ENCODE data around the gene SYNE2. TPM values are rescaled to one million over a fixed set of nuclear protein-coding genes. Genes with fewer than 3 reads are reported as not detected.

SYNE2 gene
- total RNA-seq, 1 experiment from 2014 or later: 25.9 TPM

DNA sequence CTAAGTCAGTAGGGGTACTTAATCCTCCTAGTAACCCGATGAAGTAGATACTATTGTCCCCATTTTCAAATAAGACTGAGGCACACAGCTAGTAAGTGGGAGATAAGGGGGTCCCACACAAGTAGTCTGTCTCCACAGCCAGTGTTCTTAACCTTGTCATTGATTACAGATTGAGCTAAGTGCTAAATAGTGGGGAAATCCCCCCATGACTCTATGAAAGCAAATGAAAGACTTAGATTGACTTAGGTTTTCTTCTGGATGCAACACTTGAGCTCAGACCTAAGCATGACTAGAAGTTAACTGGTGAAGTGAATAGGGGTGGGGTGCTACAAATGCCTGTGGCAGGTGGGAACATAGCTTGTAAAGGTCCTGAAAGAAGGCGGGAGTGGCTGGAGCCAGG is 73.8 kb downstream of the SYNE2 start:
- Histone ChIP-seq H2AFZ (ENCODE audit: low read length) (no peak overlapping the region), H3K4me2 (ENCODE audit: low read depth, low read length, poor library complexity, severe bottlenecking) (no peak overlapping the region), H3K4me3 (ENCODE audit: low read length) (no peak overlapping the region), H4K20me1 (ENCODE audit: insufficient read depth, low read depth, low read length) (no peaks in the 10 kb centered on the region), H3K27ac (ENCODE audit: low read length) (no peak overlapping the region), H3K79me2 (ENCODE audit: low read length) (no peaks in the 10 kb centered on the region), H3K4me1 (ENCODE audit: low read length) (no peaks in the 10 kb centered on the region), H3K9ac (ENCODE audit: low read length) (no peak overlapping the region), H3K9me2 (replicated peaks; ENCODE audit: insufficient read depth, low read length) (no peaks in the 10 kb centered on the region), H3K27me3 (ENCODE audit: low read length) (no peaks in the 10 kb centered on the region), H3K36me3 (ENCODE audit: insufficient read depth, low read length) (no peaks in the 10 kb centered on the region), H3K9me3 (ENCODE audit: low read length) (no peaks in the 10 kb centered on the region; the same call in 1 of the 2 replicates)
- DNase-seq: no peak

DNA sequence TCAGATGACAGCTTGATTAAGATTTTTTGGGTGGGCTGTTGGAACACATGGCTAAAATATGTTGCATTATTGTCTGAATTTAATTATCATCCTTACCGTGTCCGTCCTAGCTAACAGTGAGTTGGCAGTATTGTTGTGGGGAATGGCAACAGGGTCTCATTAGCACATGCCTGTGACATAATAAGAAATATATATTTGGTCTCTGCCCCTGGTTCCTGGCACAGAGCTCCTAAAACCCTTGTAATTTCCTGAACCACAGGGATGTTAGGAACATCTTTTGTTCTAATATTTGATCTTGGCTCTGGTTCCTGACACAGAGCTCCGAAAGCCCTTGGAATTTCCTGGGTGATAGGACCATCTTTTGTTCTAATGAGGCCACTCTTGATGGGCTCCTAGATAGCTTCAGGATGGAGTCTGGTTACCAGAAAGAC is 76.0 kb downstream of the SYNE2 start:
- no peaks in the 10 kb centered on the region; the same call in 1 of the 2 replicates for H3K9me3 ChIP-seq (ENCODE audit: low read length)
- no peak overlapping the region for H3K27ac ChIP-seq (ENCODE audit: low read length)
- H3K9me2 ChIP-seq (replicated peaks; ENCODE audit: insufficient read depth, low read length): no peaks in the 10 kb centered on the region
- H3K27me3 ChIP-seq (ENCODE audit: low read length): no peaks in the 10 kb centered on the region
- no peak overlapping the region for H2AFZ ChIP-seq (ENCODE audit: low read length)
- no peaks in the 10 kb centered on the region for H3K36me3 ChIP-seq (ENCODE audit: insufficient read depth, low read length)
- no peaks in the 10 kb centered on the region for H4K20me1 ChIP-seq (ENCODE audit: insufficient read depth, low read depth, low read length)
- no peak overlapping the region for H3K9ac ChIP-seq (ENCODE audit: low read length)
- no peak overlapping the region for H3K4me3 ChIP-seq (ENCODE audit: low read length)
- no peaks in the 10 kb centered on the region for H3K4me1 ChIP-seq (ENCODE audit: low read length)
- H3K79me2 ChIP-seq (ENCODE audit: low read length): no peaks in the 10 kb centered on the region
- no peak overlapping the region for H3K4me2 ChIP-seq (ENCODE audit: low read depth, low read length, poor library complexity, severe bottlenecking)
- DNase-seq: no peak

DNA sequence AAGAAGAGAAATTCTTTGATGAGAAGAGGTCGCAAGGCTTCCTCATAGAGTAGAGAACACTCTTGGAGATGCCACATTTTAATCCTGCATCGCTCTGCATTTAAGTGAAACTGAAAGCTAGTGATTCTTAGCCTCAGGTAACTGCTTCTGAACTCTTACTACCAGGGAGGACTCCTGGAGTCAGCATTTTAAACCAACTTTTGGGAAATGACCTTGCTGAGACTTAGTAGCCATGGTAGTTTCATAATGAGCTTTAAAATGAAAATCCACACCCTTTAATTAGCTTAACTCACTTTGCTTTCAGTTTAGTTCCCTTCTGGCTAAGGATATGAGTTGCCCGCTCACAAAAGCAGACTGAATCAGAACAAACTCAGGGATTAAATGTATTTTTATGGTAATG is 80.3 kb downstream of the SYNE2 start:
- Histone ChIP-seq H3K36me3 (ENCODE audit: insufficient read depth, low read length) (no peaks in the 10 kb centered on the region), H3K4me2 (ENCODE audit: low read depth, low read length, poor library complexity, severe bottlenecking) (peak overlapping the region; percentile 3), H3K4me3 (ENCODE audit: low read length) (no peak overlapping the region), H4K20me1 (ENCODE audit: insufficient read depth, low read depth, low read length) (no peaks in the 10 kb centered on the region), H2AFZ (ENCODE audit: low read length) (no peak overlapping the region), H3K9ac (ENCODE audit: low read length) (no peak overlapping the region), H3K9me2 (replicated peaks; ENCODE audit: insufficient read depth, low read length) (no peaks in the 10 kb centered on the region), H3K79me2 (ENCODE audit: low read length) (no peaks in the 10 kb centered on the region), H3K27ac (ENCODE audit: low read length) (no peak overlapping the region), H3K9me3 (ENCODE audit: low read length) (no peaks in the 10 kb centered on the region), H3K4me1 (ENCODE audit: low read length) (no peaks in the 10 kb centered on the region), H3K27me3 (ENCODE audit: low read length) (no peaks in the 10 kb centered on the region)
- DNase-seq: no peak

DNA sequence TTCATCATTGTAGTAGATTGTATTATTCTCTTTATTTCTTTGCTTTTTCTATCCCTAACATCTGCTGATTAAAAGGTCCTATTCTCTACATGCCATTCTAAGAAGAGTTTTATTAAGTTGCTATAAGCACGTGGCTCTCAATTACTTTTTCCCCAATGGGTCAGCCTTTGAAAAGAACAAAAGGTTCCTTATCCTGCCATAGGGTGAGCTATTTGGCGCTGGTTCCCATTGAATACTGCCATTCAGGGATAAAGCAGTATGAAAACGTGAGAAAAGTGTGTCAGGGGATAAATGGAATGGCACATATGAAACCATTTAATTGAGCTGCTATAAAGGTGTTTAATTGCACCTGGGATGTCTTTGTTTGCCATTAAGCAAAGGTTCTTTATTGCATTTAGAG is 80.9 kb downstream of the SYNE2 start:
- no peak overlapping the region for H2AFZ ChIP-seq (ENCODE audit: low read length)
- H3K9me2 ChIP-seq (replicated peaks; ENCODE audit: insufficient read depth, low read length): no peaks in the 10 kb centered on the region
- no peaks in the 10 kb centered on the region for H3K36me3 ChIP-seq (ENCODE audit: insufficient read depth, low read length)
- H3K4me1 ChIP-seq (ENCODE audit: low read length): peaks cover 3% of the 10 kb centered on the region
- no peak for DNase-seq
- H3K4me3 ChIP-seq (ENCODE audit: low read length): no peak overlapping the region
- H3K9ac ChIP-seq (ENCODE audit: low read length): no peak overlapping the region
- no peaks in the 10 kb centered on the region for H4K20me1 ChIP-seq (ENCODE audit: insufficient read depth, low read depth, low read length)
- H3K27me3 ChIP-seq (ENCODE audit: low read length): no peaks in the 10 kb centered on the region
- no peak overlapping the region for H3K27ac ChIP-seq (ENCODE audit: low read length)
- no peaks in the 10 kb centered on the region for H3K79me2 ChIP-seq (ENCODE audit: low read length)
- H3K4me2 ChIP-seq (ENCODE audit: low read depth, low read length, poor library complexity, severe bottlenecking): no peak overlapping the region
- no peaks in the 10 kb centered on the region for H3K9me3 ChIP-seq (ENCODE audit: low read length)

DNA sequence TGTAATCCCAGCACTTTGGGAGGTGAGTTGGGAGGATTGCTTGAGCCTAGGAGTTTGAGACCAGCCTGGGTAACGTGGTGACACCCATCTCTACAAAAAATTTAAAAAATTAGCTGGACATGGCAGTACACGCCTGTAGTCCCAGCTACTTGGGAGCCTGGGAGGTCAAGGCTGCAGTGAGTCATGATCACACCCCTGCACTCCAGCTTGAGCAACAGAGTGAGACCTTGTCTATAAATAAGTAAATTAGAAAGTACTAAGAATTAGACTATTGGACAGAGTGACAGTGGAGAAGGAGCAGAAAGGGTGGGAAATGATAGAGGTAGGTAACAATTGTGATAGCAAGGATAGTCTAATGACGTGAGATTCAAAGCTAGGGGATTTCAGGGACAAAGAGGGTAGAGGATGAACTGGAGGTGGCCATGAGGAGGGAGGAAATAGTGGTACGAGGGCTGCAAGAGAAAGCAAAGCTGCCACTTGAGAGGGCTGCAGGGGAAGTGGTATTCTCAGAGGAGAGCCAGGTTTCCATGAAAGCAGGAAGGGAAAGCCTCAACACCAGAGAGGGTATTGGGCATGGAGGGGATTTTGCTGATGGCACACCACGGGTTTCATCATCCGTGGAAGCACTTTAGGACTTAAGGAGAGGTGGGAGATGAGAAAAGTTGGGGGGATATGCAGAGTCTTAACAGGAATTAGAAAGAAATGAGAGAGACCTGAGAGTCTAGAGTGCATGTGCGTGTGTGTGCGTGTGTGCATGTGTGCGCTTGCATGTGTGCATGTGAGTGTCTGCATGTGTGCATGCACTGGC is 85.6 kb downstream of the SYNE2 start:
- H3K36me3 ChIP-seq (ENCODE audit: insufficient read depth, low read length): no peaks in the 10 kb centered on the region
- H3K27me3 ChIP-seq (ENCODE audit: low read length): no peaks in the 10 kb centered on the region
- no peaks in the 10 kb centered on the region for H4K20me1 ChIP-seq (ENCODE audit: insufficient read depth, low read depth, low read length)
- no peak overlapping the region for H2AFZ ChIP-seq (ENCODE audit: low read length)
- no peaks in the 10 kb centered on the region for H3K79me2 ChIP-seq (ENCODE audit: low read length)
- H3K9me3 ChIP-seq (ENCODE audit: low read length): no peaks in the 10 kb centered on the region
- no peak overlapping the region for H3K4me3 ChIP-seq (ENCODE audit: low read length)
- H3K4me2 ChIP-seq (ENCODE audit: low read depth, low read length, poor library complexity, severe bottlenecking): no peak overlapping the region
- no peak for DNase-seq
- peaks cover 3% of the 10 kb centered on the region for H3K4me1 ChIP-seq (ENCODE audit: low read length)
- no peak overlapping the region for H3K9ac ChIP-seq (ENCODE audit: low read length)
- H3K27ac ChIP-seq (ENCODE audit: low read length): no peak overlapping the region
- no peaks in the 10 kb centered on the region for H3K9me2 ChIP-seq (replicated peaks; ENCODE audit: insufficient read depth, low read length)

DNA sequence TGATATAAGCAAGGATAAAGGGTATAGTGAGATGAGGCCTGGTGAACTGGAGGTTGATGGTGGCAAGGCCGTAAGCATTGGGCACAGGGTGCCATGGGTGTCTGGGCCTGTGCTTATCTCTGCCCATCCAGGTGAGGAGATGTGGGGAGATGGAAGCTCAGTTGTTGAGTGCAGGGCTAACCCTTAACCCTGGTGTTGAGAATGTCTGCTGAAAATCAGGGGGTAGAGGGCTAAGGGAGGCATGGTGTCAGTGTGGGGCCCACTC is 86.1 kb downstream of the SYNE2 start:
- Histone ChIP-seq H3K79me2 (ENCODE audit: low read length) (no peaks in the 10 kb centered on the region), H3K36me3 (ENCODE audit: insufficient read depth, low read length) (no peaks in the 10 kb centered on the region), H4K20me1 (ENCODE audit: insufficient read depth, low read depth, low read length) (no peaks in the 10 kb centered on the region), H3K9me3 (ENCODE audit: low read length) (no peaks in the 10 kb centered on the region), H3K4me2 (ENCODE audit: low read depth, low read length, poor library complexity, severe bottlenecking) (no peak overlapping the region), H3K27me3 (ENCODE audit: low read length) (no peaks in the 10 kb centered on the region), H3K4me1 (ENCODE audit: low read length) (peaks cover 3% of the 10 kb centered on the region), H3K9ac (ENCODE audit: low read length) (no peak overlapping the region), H3K4me3 (ENCODE audit: low read length) (no peak overlapping the region), H3K27ac (ENCODE audit: low read length) (no peak overlapping the region), H3K9me2 (replicated peaks; ENCODE audit: insufficient read depth, low read length) (no peaks in the 10 kb centered on the region), H2AFZ (ENCODE audit: low read length) (no peak overlapping the region)
- no peak for DNase-seq

DNA sequence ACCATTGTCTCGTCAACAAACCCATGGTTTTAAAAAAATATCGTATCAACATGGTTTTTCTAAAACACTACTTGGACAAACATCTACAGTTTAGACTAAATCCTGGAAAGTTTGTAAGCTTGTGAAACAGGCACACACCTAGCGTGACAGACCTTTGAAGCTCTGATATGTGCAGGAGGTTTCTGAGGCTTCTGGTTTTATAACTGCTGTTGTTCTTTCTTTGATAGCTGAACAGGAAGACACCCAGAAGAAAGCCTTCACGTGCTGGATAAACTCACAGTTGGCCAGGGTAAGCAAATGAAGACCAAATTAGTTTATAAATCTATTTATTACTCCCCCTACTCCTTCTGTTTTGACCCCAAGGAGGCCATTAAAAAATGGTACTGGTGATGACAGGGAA is 87.6 kb downstream of the SYNE2 start:
- Histone ChIP-seq H3K27ac (ENCODE audit: low read length) (no peak overlapping the region), H3K4me3 (ENCODE audit: low read length) (no peak overlapping the region), H3K27me3 (ENCODE audit: low read length) (no peaks in the 10 kb centered on the region), H4K20me1 (ENCODE audit: insufficient read depth, low read depth, low read length) (no peaks in the 10 kb centered on the region), H3K9me2 (replicated peaks; ENCODE audit: insufficient read depth, low read length) (no peaks in the 10 kb centered on the region), H3K9me3 (ENCODE audit: low read length) (no peaks in the 10 kb centered on the region), H3K79me2 (ENCODE audit: low read length) (no peaks in the 10 kb centered on the region), H3K9ac (ENCODE audit: low read length) (no peak overlapping the region), H2AFZ (ENCODE audit: low read length) (no peak overlapping the region), H3K36me3 (ENCODE audit: insufficient read depth, low read length) (no peaks in the 10 kb centered on the region), H3K4me2 (ENCODE audit: low read depth, low read length, poor library complexity, severe bottlenecking) (no peak overlapping the region), H3K4me1 (ENCODE audit: low read length) (peaks cover 3% of the 10 kb centered on the region)
- DNase-seq: no peak

DNA sequence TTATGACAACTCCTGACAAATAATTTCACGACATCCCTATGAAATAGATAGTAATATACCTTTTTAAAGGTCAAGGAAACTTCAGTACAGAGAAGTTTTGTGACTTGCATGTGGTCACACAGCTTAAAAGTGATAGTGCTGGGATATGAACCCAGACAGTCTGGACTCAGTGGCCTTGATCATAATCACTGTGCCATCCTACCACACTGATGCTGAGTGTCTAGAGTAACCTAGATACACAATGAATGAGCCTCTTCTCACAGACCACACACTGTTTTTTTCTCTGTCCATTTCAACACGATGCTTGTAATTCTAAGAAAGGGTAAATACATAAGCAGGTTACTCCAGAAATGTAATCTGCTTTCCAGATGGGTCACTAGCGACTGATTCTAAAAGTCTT is 88.2 kb downstream of the SYNE2 start:
- no peak overlapping the region for H3K9ac ChIP-seq (ENCODE audit: low read length)
- H3K9me2 ChIP-seq (replicated peaks; ENCODE audit: insufficient read depth, low read length): no peaks in the 10 kb centered on the region
- peaks cover 3% of the 10 kb centered on the region for H3K4me1 ChIP-seq (ENCODE audit: low read length)
- no peaks in the 10 kb centered on the region for H3K27me3 ChIP-seq (ENCODE audit: low read length)
- no peaks in the 10 kb centered on the region for H3K9me3 ChIP-seq (ENCODE audit: low read length)
- H3K4me2 ChIP-seq (ENCODE audit: low read depth, low read length, poor library complexity, severe bottlenecking): no peak overlapping the region
- no peaks in the 10 kb centered on the region for H4K20me1 ChIP-seq (ENCODE audit: insufficient read depth, low read depth, low read length)
- H3K27ac ChIP-seq (ENCODE audit: low read length): no peak overlapping the region
- H3K79me2 ChIP-seq (ENCODE audit: low read length): no peaks in the 10 kb centered on the region
- no peak overlapping the region for H2AFZ ChIP-seq (ENCODE audit: low read length)
- no peak for DNase-seq
- H3K4me3 ChIP-seq (ENCODE audit: low read length): no peak overlapping the region
- no peaks in the 10 kb centered on the region for H3K36me3 ChIP-seq (ENCODE audit: insufficient read depth, low read length)
